Smooth muscle cell (in vitro differentiated cells): ENCODE data around the gene DCHS1. TPM values are rescaled to one million over a fixed set of nuclear protein-coding genes. Genes with fewer than 3 reads are reported as not detected.

Source experiments
- DNase-seq: peaks from one replicate; lab custom pipeline; 2025; ENCODE audit not compliant: unreplicated experiment; lab: John Stamatoyannopoulos, UW
- H2AFZ ChIP-seq: fragments of 200-600 bp; sonication (generic); 2 replicates; pipeline ENCODE4 v1.6.0; 2016; ENCODE audit warnings: antibody characterized with exemption, low read depth, mild to moderate bottlenecking
- H3F3A ChIP-seq: fragments of 200-600 bp; sonication (generic); 2 replicates; pipeline ENCODE4 v1.6.0; 2017; ENCODE audit warnings: antibody characterized with exemption, low read depth
- H3K27ac ChIP-seq: fragments of 200-600 bp; sonication (generic); 2 replicates; pipeline ENCODE4 v1.5.1; 2016; ENCODE audit warnings: low read depth, mild to moderate bottlenecking
- H3K27me3 ChIP-seq: fragments of 200-600 bp; sonication (generic); 2 replicates; pipeline ENCODE4 v1.6.1; 2016; ENCODE audit warnings: low read depth, mild to moderate bottlenecking
- H3K36me3 ChIP-seq: fragments of 200-600 bp; sonication (generic); 2 replicates; pipeline ENCODE4 v1.5.1; 2016; ENCODE audit warnings: low read depth
- H3K4me1 ChIP-seq: fragments of 200-600 bp; sonication (generic); 2 replicates; pipeline ENCODE4 v1.5.1; 2016; ENCODE audit warnings: low read depth
- H3K4me2 ChIP-seq: fragments of 200-600 bp; sonication (generic); 2 replicates; pipeline ENCODE4 v1.6.0; 2016; ENCODE audit warnings: mild to moderate bottlenecking
- H3K4me3 ChIP-seq: fragments of 200-600 bp; sonication (generic); 2 replicates; pipeline ENCODE4 v1.5.1; 2016; ENCODE audit warnings: mild to moderate bottlenecking
- H3K79me2 ChIP-seq: fragments of 200-600 bp; sonication (generic); 2 replicates; pipeline ENCODE4 v1.6.0; 2016; ENCODE audit warnings: low read depth, mild to moderate bottlenecking
- H3K9ac ChIP-seq: fragments of 200-600 bp; sonication (generic); 2 replicates; pipeline ENCODE4 v1.6.0; 2016; ENCODE audit warnings: low read depth
- H3K9me3 ChIP-seq: fragments of 200-600 bp; sonication (generic); replicated peaks from 2 replicates; pipeline ENCODE4 v1.5.1; 2016; ENCODE audit warnings: low read depth
- H4K20me1 ChIP-seq: fragments of 200-600 bp; sonication (generic); 2 replicates; pipeline ENCODE4 v1.6.0; 2016; ENCODE audit warnings: low read depth
- CTCF ChIP-seq: fragments of 200-600 bp; sonication (generic); IDR thresholded peaks from 2 replicates; pipeline ENCODE4 v1.5.1; 2017; ENCODE audit warnings: borderline replicate concordance, mild to moderate bottlenecking, antibody characterized with exemption; ENCODE audit not compliant: insufficient read depth, poor library complexity, severe bottlenecking
- WGBS: methylation state at CpG from one replicate; pipeline ENCODE4 v1.1.7; 2016; ENCODE audit warnings: low lambda C conversion rate; 5-methylcytosine and 5-hydroxymethylcytosine counted together
- polyA plus RNA-seq: library from polyadenylated mRNA; unstranded; fragments of >200 nt; fragmentation: Nextera tagmentation; extraction: Ambion mirVana; gene quantifications from 2 replicates; pipeline ENCODE4 v1.2.1, GENCODE V29; 2016
- total RNA-seq: library from RNA; depleted of rRNA; stranded (reverse); fragments of >200 nt; gene quantifications from 2 replicates; pipeline ENCODE4 v1.2.3, GENCODE V29; 2014

DCHS1 gene
- total and polyA plus RNA-seq, 2 experiments from 2014 or later, result 24.5 to 34.2 TPM

DNA sequence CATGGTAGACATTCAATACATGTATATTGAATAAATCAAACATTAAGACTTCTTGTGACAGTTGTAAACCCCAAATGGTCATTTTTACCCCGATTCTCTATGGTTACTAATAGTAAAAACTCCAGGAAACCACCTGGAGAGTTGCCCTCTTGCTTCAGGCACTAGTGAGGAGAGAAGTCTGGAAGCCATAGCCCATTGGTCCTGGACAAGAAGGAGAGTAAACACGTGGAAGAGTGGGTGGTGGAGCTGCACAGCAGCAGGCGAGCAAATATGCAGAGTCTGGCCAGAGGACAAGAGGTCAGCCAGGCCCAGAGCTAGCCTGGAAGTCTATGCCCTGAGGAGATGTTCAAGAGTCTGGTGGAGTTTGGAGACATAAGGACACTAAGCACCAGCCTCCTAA is 17.7 kb downstream of the DCHS1 start:
- H3K4me3 ChIP-seq, result no peak overlapping the region
- no peaks in the 10 kb centered on the region for H3K36me3 ChIP-seq
- H2AFZ ChIP-seq, result no peak overlapping the region
- H3K27me3 ChIP-seq, result no peaks in the 10 kb centered on the region
- no peaks in the 10 kb centered on the region for H3F3A ChIP-seq
- no peak for DNase-seq
- H4K20me1 ChIP-seq, result peaks cover 59% of the 10 kb centered on the region
- no peaks in the 10 kb centered on the region for H3K4me1 ChIP-seq
- no peak for TF ChIP-seq CTCF
- no peak overlapping the region for H3K27ac ChIP-seq
- H3K79me2 ChIP-seq, result peaks cover 15% of the 10 kb centered on the region
- H3K9ac ChIP-seq, result no peak overlapping the region
- no peak overlapping the region for H3K4me2 ChIP-seq
- 53% methylated on average over 3 of the region's 3 CpGs for WGBS
- H3K9me3 ChIP-seq, result no peaks in the 10 kb centered on the region

GRCh38 chr11:6636480-6636879 is 19.1 kb downstream of the DCHS1 start:
- 70% methylated on average over 3 of the region's 3 CpGs for WGBS
- Histone ChIP-seq H3K27me3 (no peaks in the 10 kb centered on the region), H3K9me3 (no peaks in the 10 kb centered on the region), H3K27ac (no peak overlapping the region), H3F3A (no peaks in the 10 kb centered on the region), H2AFZ (no peak overlapping the region), H3K79me2 (peaks cover 15% of the 10 kb centered on the region), H3K4me3 (no peak overlapping the region), H4K20me1 (peaks cover 50% of the 10 kb centered on the region), H3K4me1 (no peaks in the 10 kb centered on the region), H3K9ac (no peak overlapping the region), H3K36me3 (no peaks in the 10 kb centered on the region), H3K4me2 (no peak overlapping the region)
- TF ChIP-seq CTCF, result no peak
- no peak for DNase-seq

GRCh38 chr11:6635082-6635932 is 20.3 kb downstream of the DCHS1 start:
- H3K4me1 ChIP-seq, result no peaks in the 10 kb centered on the region
- H4K20me1 ChIP-seq, result peaks cover 45% of the 10 kb centered on the region
- no peaks in the 10 kb centered on the region for H3K27me3 ChIP-seq
- no peak overlapping the region for H2AFZ ChIP-seq
- 74% methylated on average over 10 of the region's 10 CpGs for WGBS
- TF ChIP-seq CTCF, result no peak
- H3K27ac ChIP-seq, result no peak overlapping the region
- DNase-seq, result no peak
- no peak overlapping the region for H3K4me3 ChIP-seq
- no peaks in the 10 kb centered on the region for H3K36me3 ChIP-seq
- no peaks in the 10 kb centered on the region for H3K9me3 ChIP-seq
- H3K4me2 ChIP-seq, result no peak overlapping the region
- H3K79me2 ChIP-seq, result peaks cover 15% of the 10 kb centered on the region
- no peaks in the 10 kb centered on the region for H3F3A ChIP-seq
- no peak overlapping the region for H3K9ac ChIP-seq

DNA sequence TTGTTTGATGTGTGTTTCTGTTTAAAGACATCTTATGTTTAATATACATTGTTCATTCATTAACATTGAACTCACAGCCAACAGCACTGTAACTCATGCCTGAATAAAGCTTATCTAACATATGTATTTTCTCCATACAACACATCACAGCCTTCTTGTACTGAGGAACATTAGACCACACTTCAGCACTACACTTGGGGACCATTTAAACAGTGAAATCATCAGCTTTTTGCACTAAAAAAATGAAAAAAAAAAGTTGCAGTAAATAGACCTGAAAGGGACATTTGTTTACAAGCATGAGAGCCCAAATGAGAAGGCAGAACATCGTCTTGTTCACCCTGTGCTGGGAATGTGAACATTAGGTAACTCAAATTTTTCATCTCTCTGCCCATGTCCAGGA is 21.1 kb downstream of the DCHS1 start:
- Histone ChIP-seq H3K4me1 (no peaks in the 10 kb centered on the region), H3K4me2 (no peak overlapping the region), H3K4me3 (no peak overlapping the region), H3K9ac (no peak overlapping the region), H3K27me3 (no peaks in the 10 kb centered on the region), H3K27ac (no peak overlapping the region), H2AFZ (no peak overlapping the region), H3K36me3 (no peaks in the 10 kb centered on the region), H3K79me2 (peaks cover 15% of the 10 kb centered on the region), H3K9me3 (no peaks in the 10 kb centered on the region), H3F3A (no peaks in the 10 kb centered on the region), H4K20me1 (peaks cover 37% of the 10 kb centered on the region)
- TF ChIP-seq CTCF, result no peak
- DNase-seq, result no peak
- 86% methylated on average over 1 of the region's 1 CpG for WGBS
